Putamen (tissue), 1 donor: ENCODE measurements around the gene HMCN2.
"Not testable (repeated sequence)": the region's sequence is repeated elsewhere in the genome, so short reads cannot be mapped to it uniquely, and the experiment has no call there.

Experiments
- DNase-seq: peaks from one replicate; pipeline ENCODE4 v3.0.0-alpha.2; 2016; ENCODE audit warnings: low spot score

HMCN2 gene

GRCh38 chr9:130264414-130265350 lies 878 bp upstream of the HMCN2 start:
- DNase-seq: no peak

- no peak for DNase-seq
These were observed 907 bp downstream of the HMCN2 start for GRCh38 chr9:130266236-130267098.

GRCh38 chr9:130267930-130268329 lies 2.4 kb downstream of the HMCN2 start:
- no peak for DNase-seq

- no peak for DNase-seq
These were observed 3.1 kb downstream of the HMCN2 start for GRCh38 chr9:130268521-130269211.

- DNase-seq: no peak
These were observed 5.9 kb downstream of the HMCN2 start for GRCh38 chr9:130271473-130271872.

- DNase-seq: no peak
These were observed 9.6 kb downstream of the HMCN2 start for GRCh38 chr9:130275156-130275555.

- DNase-seq: no peak
These were observed 10.6 kb downstream of the HMCN2 start for GRCh38 chr9:130276121-130276520.

- no peak for DNase-seq
These were observed 11.4 kb downstream of the HMCN2 start for GRCh38 chr9:130276955-130277354.

- not testable (repeated sequence) for DNase-seq
These were observed 12.0 kb downstream of the HMCN2 start for GRCh38 chr9:130277525-130277924.

GRCh38 chr9:130283539-130284248 lies 18.1 kb downstream of the HMCN2 start:
- no peak for DNase-seq

GRCh38 chr9:130284249-130284625 lies 18.7 kb downstream of the HMCN2 start:
- DNase-seq: no peak

- no peak for DNase-seq
These were observed 19.1 kb downstream of the HMCN2 start for GRCh38 chr9:130284690-130285089.

- no peak for DNase-seq
These were observed 19.7 kb downstream of the HMCN2 start for GRCh38 chr9:130285271-130285670.

- no peak for DNase-seq
These were observed 20.7 kb downstream of the HMCN2 start for GRCh38 chr9:130286072-130286770.

- no peak for DNase-seq
These were observed 21.3 kb downstream of the HMCN2 start for GRCh38 chr9:130286781-130287428.

GRCh38 chr9:130287736-130288135 lies 22.2 kb downstream of the HMCN2 start:
- no peak for DNase-seq

- DNase-seq: no peak
These were observed 22.8 kb downstream of the HMCN2 start for GRCh38 chr9:130288393-130288792.

GRCh38 chr9:130288926-130289690 lies 23.5 kb downstream of the HMCN2 start:
- DNase-seq: no peak

- no peak for DNase-seq
These were observed 24.2 kb downstream of the HMCN2 start for GRCh38 chr9:130289711-130290241.
